ENCODE measurements around the gene CDH13.

Gene CDH13

DNA sequence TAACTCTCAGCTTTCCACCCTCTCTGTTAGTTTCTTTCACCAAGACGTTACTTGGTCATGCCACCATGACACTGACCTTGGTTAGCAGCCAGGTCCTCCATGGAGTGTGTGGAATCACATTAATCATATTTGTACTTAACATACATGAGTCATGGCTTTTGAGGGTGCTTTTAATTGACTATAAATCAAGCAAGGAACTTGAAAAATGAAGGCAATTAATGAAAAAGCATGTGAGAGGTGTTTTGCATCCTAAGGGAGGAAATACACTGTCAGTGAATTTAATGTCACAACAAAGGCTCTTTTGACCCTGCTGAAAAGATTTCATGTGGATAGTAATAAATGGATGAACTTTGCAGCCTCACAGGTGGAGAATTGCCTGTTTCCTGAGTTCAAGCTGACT lies 240.7 kb downstream of the CDH13 start:
- intact Hi-C loops (cut with micrococcal nuclease), result no loop called here
- H3K36me3 Mint-ChIP-seq (ENCODE audit: low read depth), result no peaks in the 10 kb centered on the region
- H3K27ac Mint-ChIP-seq, result no peak overlapping the region
- peaks cover 40% of the 10 kb centered on the region for H3K9me3 Mint-ChIP-seq
- H3K27me3 Mint-ChIP-seq, result no peaks in the 10 kb centered on the region
- H3K4me1 Mint-ChIP-seq (ENCODE audit: low read depth), result no peaks in the 10 kb centered on the region
- no peak overlapping the region for H3K4me3 Mint-ChIP-seq

DNA sequence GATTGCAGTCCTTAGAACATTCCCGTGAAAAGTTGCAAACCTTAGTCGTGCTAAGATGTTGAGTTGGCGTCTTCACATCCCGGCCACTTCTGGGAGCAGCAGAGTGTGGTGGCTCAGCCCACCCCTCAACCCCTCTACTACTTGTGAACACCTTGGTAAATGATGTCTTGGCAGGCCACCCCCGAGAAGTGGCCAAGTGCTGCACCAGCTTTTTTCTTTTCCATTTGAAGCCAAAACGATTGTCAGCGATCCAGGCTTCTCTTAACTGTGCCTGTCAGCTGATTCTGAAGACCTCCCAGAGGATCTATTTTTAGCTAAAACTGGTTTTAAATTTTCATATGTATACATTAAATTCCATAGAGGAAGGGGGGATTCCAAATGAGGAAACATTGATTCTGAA lies 247.5 kb downstream of the CDH13 start:
- Mint-ChIP-seq H3K4me3 (no peak overlapping the region), H3K27ac (no peak overlapping the region), H3K36me3 (ENCODE audit: low read depth) (no peaks in the 10 kb centered on the region), H3K27me3 (peaks cover 1% of the 10 kb centered on the region), H3K4me1 (ENCODE audit: low read depth) (no peaks in the 10 kb centered on the region), H3K9me3 (peaks cover 8% of the 10 kb centered on the region)
- intact Hi-C loops (cut with micrococcal nuclease), result no loop called here

DNA sequence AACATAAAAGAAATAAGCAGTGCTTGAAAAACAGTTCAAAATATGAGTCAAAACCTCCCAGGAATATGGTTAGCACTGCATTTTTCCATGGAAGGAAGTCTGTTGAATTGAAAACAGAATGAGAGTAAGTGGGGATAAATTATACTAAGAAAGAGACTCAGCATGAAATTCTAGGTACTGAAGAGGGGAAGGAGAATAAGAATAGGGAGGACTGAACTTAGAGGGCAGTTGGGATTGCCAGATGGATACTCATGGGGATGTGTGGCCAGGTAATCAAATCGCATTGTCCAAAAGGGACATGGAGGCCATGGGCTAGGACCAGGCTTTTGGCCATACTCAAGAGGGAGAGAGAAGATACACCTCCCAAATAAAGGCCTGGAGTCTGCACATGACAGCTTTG lies 247.9 kb downstream of the CDH13 start:
- Mint-ChIP-seq H3K27me3 (peaks cover 1% of the 10 kb centered on the region), H3K9me3 (peaks cover 8% of the 10 kb centered on the region), H3K4me1 (ENCODE audit: low read depth) (no peaks in the 10 kb centered on the region), H3K27ac (no peak overlapping the region), H3K36me3 (ENCODE audit: low read depth) (no peaks in the 10 kb centered on the region), H3K4me3 (no peak overlapping the region)
- intact Hi-C loops (cut with micrococcal nuclease), result no loop called here

DNA sequence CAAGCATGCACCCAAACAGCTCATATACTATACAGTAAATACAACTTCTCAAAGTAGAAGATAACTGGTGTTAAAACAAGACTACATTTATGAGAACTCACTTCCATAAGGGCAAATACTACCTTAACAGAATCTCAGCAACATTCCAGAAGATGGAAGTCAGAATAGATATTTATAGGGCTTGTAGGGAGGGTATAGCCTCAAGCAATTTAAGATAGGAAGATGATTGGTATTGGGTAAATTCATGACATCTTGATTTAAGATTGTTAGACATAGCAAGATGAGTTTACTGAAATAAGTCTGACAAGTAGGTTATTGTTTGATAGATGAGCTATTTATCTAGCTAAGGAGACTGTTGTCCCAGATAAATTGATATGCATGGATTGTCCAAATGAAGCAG lies 250.2 kb downstream of the CDH13 start:
- intact Hi-C loops (cut with micrococcal nuclease), result no loop called here
- Mint-ChIP-seq H3K27ac (no peak overlapping the region), H3K4me3 (no peak overlapping the region), H3K36me3 (ENCODE audit: low read depth) (no peaks in the 10 kb centered on the region), H3K27me3 (peaks cover 1% of the 10 kb centered on the region), H3K9me3 (no peaks in the 10 kb centered on the region), H3K4me1 (ENCODE audit: low read depth) (no peaks in the 10 kb centered on the region)

DNA sequence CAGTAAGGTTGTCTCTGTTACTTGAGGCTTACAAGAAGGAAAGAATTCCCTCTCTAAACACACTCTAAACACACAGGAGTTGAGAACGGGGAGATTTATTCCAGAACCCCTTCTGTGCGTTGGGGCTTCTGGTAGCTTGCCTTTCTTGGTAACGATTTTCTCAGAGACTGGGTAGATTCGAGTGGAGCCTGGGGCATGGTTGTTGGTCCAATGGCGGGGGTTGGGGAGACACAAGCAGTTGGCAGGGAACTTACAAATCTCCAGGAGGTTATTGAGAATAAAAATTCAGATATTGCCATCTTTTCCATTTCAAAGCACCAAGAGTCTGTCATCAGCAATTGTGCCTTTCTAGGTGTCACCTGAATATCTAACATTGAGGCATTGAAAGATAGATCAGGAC lies 251.7 kb downstream of the CDH13 start:
- H3K36me3 Mint-ChIP-seq (ENCODE audit: low read depth), result no peaks in the 10 kb centered on the region
- intact Hi-C loops (cut with micrococcal nuclease), result no loop called here
- peaks cover 1% of the 10 kb centered on the region for H3K27me3 Mint-ChIP-seq
- no peak overlapping the region for H3K27ac Mint-ChIP-seq
- no peaks in the 10 kb centered on the region for H3K4me1 Mint-ChIP-seq (ENCODE audit: low read depth)
- H3K9me3 Mint-ChIP-seq, result no peaks in the 10 kb centered on the region
- H3K4me3 Mint-ChIP-seq, result no peak overlapping the region

DNA sequence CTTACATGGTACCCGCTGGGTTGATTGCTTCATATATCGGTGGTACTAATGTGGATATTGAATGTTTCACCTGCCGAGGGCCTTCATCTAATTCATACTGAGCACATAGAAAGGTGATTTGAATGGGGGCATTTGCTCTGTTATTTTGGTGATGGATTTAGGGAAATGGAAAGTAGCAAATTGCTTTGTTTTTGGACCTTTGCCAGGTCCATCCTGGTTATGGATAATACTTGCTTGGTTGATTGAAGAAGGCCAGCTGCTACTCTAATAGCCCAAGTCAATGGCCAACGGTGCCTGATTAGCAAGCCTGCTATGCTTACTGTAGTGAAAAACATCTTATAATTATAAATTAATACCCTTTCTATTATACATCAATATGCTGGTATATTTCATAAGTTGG lies 253.6 kb downstream of the CDH13 start:
- Mint-ChIP-seq H3K27me3 (peaks cover 1% of the 10 kb centered on the region), H3K4me1 (ENCODE audit: low read depth) (no peaks in the 10 kb centered on the region), H3K36me3 (ENCODE audit: low read depth) (no peaks in the 10 kb centered on the region), H3K27ac (no peak overlapping the region), H3K4me3 (no peak overlapping the region), H3K9me3 (no peaks in the 10 kb centered on the region)
- intact Hi-C loops (cut with micrococcal nuclease), result no loop called here

DNA sequence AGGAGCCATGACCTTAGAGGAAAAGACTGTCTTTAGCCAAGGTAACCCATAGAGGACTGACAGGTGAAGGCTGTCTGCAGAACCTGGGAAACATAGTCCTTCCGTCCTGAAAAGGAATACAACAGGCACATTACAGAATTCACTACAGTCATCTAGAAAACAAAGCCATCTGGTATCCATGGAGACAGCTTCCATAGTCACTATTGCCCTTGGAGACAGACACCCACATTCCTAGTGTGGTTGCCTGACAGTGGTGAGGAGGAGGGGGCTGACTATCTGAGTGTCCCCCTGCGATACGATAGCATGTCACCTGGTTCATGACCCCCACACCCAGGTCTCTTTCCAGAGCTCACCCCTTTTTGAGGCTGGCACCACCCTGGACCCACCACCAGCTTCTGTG lies 254.7 kb downstream of the CDH13 start:
- H3K4me3 Mint-ChIP-seq, result no peak overlapping the region
- peaks cover 1% of the 10 kb centered on the region for H3K27me3 Mint-ChIP-seq
- H3K4me1 Mint-ChIP-seq (ENCODE audit: low read depth), result no peaks in the 10 kb centered on the region
- no peaks in the 10 kb centered on the region for H3K36me3 Mint-ChIP-seq (ENCODE audit: low read depth)
- intact Hi-C loops (cut with micrococcal nuclease), result no loop called here
- H3K9me3 Mint-ChIP-seq, result no peaks in the 10 kb centered on the region
- H3K27ac Mint-ChIP-seq, result no peak overlapping the region

DNA sequence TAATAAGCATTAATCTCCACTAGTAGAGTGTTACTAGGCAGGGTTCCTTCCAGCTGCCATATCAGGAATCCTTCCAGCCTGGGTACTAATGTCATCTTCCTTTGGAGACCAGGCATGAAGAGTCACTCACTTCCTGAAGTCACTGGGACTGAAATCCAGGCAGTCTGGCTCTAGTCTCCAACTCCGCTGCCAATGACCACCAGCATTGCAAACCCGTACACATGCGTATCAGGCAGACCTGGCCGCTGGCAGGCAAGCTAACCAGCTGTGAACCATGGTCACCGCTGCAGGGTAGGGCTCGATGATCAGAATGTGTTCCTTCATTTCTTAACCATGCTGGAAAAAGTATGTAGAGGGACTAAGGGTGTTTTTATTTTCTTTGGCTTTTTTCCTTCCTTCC lies 255.5 kb downstream of the CDH13 start:
- Mint-ChIP-seq H3K4me3 (no peak overlapping the region), H3K27me3 (peaks cover 1% of the 10 kb centered on the region), H3K36me3 (ENCODE audit: low read depth) (no peaks in the 10 kb centered on the region), H3K4me1 (ENCODE audit: low read depth) (no peaks in the 10 kb centered on the region), H3K27ac (no peak overlapping the region), H3K9me3 (no peaks in the 10 kb centered on the region)
- intact Hi-C loops (cut with micrococcal nuclease), result no loop called here

DNA sequence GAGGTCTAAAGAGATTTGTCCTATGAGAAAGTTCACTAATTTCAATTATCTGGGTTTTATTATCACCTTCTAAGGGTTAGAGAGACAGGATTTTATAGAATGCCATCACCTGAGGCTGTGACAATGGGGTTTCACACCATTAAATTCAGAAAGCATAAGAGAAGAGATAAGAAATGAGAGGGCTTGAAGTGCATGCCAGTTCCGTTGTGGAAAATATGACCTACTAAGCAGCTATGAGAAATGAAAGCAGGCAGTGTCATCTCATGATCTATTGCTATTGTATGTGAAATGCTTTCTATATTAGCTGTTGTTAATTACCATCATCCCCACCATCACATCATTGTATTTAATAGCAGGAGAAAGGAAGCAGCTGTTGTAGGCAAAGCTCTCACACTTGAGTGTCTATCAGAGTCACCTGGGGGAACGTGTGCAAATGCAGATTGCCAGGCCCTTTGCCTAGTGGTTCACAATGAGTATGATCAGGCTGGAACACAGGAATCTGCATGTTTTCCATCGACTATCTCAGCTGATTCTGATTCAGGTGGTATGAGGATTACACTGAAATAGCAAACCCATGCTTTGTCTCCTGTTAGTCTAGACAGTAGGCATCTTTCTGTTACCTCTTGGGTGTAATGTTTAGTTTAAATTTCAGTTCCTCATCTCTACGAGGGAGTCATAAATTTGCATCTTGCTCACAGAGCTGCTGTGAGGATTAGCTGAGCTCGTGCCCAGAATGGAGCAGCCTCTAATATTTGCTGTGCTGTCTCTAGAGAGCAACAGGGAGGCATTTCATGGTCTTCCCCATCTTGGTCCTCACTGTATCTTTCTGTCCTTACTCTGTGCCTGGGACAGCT lies 256.4 kb downstream of the CDH13 start:
- Mint-ChIP-seq H3K27me3 (no peaks in the 10 kb centered on the region), H3K4me3 (no peak overlapping the region), H3K4me1 (ENCODE audit: low read depth) (no peaks in the 10 kb centered on the region), H3K9me3 (no peaks in the 10 kb centered on the region), H3K36me3 (ENCODE audit: low read depth) (no peaks in the 10 kb centered on the region), H3K27ac (no peak overlapping the region)
- intact Hi-C loops (cut with micrococcal nuclease), result no loop called here

DNA sequence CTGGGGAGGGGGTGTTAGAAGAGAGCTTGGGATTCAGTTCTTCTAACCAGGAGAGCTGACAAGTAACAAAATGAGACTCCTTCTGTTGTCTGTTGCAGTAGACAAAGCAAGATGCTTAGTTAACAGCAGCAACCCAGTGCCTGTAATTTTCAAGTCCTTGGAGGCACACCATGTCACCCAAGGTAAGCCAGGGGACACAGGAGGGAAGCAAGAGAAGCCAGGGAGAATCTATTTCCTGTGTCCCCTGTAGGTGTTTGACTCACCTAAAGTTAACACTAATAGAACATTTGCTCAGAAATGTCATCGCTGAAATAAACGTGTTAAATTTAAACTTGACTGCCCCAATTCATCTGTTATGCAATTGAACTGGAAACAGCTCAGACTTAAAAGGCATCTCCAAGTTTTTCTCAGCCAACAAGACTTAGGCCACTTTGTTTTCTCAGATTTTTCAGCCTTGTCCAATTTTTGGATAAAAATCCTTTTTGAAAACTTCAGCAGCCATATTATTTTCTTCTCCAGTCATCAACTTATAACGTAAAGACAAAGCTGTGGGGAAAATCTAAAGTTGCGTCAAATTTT lies 257.6 kb downstream of the CDH13 start:
- Mint-ChIP-seq H3K9me3 (no peaks in the 10 kb centered on the region), H3K4me3 (no peak overlapping the region), H3K27me3 (no peaks in the 10 kb centered on the region), H3K4me1 (ENCODE audit: low read depth) (no peaks in the 10 kb centered on the region), H3K36me3 (ENCODE audit: low read depth) (no peaks in the 10 kb centered on the region), H3K27ac (no peak overlapping the region)
- intact Hi-C loops (cut with micrococcal nuclease), result no loop called here

DNA sequence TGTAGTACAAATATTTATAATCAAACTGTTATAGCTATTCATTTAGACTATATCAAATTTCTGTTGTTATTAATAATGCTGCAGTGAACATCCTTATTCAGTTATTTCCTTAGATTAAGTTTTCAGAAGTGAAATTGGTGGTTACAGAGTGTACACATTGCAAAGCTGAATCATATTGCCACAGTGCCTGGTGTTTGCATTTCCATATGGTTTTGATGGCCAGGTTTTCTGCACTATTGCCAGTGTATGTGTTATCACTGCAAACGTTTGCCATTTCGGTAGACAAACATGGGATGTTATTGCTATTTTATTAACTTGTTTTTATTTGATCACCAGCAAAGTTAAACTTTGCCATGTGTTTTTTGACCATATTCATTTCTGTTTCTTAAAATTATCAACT lies 259.4 kb downstream of the CDH13 start:
- intact Hi-C loops (cut with micrococcal nuclease), result no loop called here
- Mint-ChIP-seq H3K27me3 (no peaks in the 10 kb centered on the region), H3K27ac (no peak overlapping the region), H3K9me3 (no peaks in the 10 kb centered on the region), H3K4me1 (ENCODE audit: low read depth) (no peaks in the 10 kb centered on the region), H3K4me3 (no peak overlapping the region), H3K36me3 (ENCODE audit: low read depth) (no peaks in the 10 kb centered on the region)

DNA sequence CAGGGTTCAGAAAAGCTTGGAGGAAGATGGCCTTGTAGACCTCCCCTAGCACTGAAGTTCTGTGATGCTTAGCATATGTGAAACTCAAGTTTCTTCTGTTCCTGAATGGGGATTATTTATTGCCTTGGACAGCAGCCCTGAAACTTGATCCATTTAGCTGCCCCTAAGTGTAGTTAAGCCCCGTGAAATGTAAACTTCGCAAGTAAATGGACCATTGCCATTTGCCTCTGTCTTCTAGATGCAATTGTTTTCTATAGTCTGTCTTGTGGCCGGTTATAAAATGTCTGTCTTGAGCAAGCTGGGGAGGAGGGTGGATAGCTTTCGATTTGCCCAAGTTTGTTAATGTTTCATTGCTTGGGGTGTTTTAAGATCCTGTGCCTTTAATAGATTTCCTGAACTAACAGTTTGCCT lies 261.8 kb downstream of the CDH13 start:
- Mint-ChIP-seq H3K9me3 (no peaks in the 10 kb centered on the region), H3K36me3 (ENCODE audit: low read depth) (no peaks in the 10 kb centered on the region), H3K27me3 (no peaks in the 10 kb centered on the region), H3K27ac (no peak overlapping the region), H3K4me1 (ENCODE audit: low read depth) (no peaks in the 10 kb centered on the region), H3K4me3 (no peak overlapping the region)
- intact Hi-C loops (cut with micrococcal nuclease), result no loop called here

DNA sequence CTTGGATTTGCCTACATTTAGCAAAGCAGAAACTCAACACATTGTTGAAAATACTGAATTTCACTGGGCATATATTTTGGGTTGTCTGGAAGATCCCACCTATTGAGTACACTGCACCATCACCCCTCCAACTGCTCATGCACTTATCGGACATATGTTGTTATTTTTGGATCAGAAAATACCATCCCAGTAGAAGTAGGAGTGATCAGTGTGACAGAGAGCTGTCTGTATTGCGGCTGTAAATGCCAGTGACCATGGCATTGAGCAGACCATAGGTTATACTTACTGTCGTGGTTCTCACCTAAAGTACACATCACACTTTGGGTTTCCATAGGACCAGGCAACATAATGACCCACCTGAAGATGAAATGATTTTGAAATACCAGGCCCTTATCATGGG lies 264.7 kb downstream of the CDH13 start:
- no peaks in the 10 kb centered on the region for H3K36me3 Mint-ChIP-seq (ENCODE audit: low read depth)
- no peaks in the 10 kb centered on the region for H3K9me3 Mint-ChIP-seq
- no peak overlapping the region for H3K4me3 Mint-ChIP-seq
- no peaks in the 10 kb centered on the region for H3K4me1 Mint-ChIP-seq (ENCODE audit: low read depth)
- H3K27me3 Mint-ChIP-seq, result no peaks in the 10 kb centered on the region
- intact Hi-C loops (cut with micrococcal nuclease), result no loop called here
- H3K27ac Mint-ChIP-seq, result no peak overlapping the region

DNA sequence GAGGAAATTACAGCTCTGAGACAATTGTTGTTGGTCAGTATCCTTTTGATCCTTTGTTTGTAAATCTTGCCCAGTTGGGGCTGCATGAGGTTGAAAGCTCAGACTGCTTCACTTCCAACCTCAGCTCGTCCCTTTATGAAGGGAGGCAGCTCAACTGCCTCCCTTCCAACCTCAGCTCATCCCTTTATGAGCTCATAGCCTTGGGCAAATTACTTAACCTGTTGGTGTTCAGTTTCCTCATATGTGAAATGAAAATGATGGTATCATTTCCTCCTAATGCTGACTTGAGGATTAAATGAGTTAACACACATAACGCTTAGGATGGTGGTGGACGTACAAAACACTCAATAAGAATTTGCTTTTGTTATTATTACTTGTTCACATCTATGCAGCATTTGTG lies 265.1 kb downstream of the CDH13 start:
- intact Hi-C loops (cut with micrococcal nuclease), result no loop called here
- Mint-ChIP-seq H3K4me3 (no peak overlapping the region), H3K27me3 (no peaks in the 10 kb centered on the region), H3K36me3 (ENCODE audit: low read depth) (no peaks in the 10 kb centered on the region), H3K9me3 (no peaks in the 10 kb centered on the region), H3K4me1 (ENCODE audit: low read depth) (no peaks in the 10 kb centered on the region), H3K27ac (no peak overlapping the region)

DNA sequence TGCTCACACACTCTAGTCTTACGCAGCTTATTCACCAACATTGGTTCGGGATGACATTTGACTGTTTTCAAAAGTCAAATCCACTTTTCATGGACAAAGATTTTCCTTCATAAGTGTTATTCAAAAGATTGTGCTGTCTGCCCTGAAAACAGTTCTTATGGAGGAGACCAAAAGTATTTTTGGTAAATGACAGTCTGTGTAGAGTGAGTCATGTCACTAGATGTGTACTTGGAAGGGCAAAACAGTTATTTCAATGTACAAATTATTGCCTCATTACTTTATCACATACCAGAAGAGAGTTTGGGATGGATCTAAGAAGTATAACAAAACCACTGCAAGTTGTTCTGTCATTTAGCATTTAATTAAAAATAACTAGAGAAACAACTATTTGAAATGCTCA lies 265.6 kb downstream of the CDH13 start:
- Mint-ChIP-seq H3K9me3 (no peaks in the 10 kb centered on the region), H3K4me3 (no peak overlapping the region), H3K27me3 (no peaks in the 10 kb centered on the region), H3K4me1 (ENCODE audit: low read depth) (no peaks in the 10 kb centered on the region), H3K27ac (no peak overlapping the region), H3K36me3 (ENCODE audit: low read depth) (no peaks in the 10 kb centered on the region)
- intact Hi-C loops (cut with micrococcal nuclease), result no loop called here
